Amniotic epithelial cell (primary cell): ENCODE data around the gene HOXD4.

Source experiments
- DNase-seq: peaks from one replicate; pipeline ENCODE4 v3.0.0-alpha.2; 2010; ENCODE audit warnings: low read depth

The HOXD4 gene

DNA sequence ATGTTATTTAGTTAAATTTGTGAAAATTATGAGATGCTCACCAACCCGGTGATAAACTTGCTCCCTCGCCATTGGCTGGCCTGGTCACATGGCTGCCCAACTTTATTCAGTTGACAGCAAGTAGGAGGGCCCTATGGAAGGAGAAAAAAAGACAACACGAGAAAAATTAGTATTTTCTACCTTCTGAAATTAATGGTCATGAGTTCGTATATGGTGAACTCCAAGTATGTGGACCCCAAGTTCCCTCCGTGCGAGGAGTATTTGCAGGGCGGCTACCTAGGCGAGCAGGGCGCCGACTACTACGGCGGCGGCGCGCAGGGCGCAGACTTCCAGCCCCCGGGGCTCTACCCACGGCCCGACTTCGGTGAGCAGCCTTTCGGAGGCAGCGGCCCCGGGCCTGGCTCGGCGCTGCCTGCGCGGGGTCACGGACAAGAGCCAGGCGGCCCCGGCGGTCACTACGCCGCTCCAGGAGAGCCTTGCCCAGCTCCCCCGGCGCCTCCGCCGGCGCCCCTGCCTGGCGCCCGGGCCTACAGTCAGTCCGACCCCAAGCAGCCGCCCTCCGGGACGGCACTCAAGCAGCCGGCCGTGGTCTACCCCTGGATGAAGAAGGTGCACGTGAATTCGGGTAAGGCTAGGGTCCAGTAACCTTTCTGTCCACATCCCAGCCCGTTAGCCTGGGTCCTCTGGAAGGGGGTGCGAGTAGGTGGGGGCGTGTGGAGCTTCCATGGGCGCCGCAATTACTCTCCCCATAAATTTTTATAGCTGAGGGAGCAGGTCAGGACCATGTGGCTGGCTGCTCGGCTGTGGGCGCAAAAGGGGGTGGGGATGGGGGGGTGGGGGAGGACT is at the start of gene HOXD4:
TSS of gene HOXD4 (plus strand) at position 109 of the 846 bp plus-strand sequence. CDS start at position 193, 84 bp downstream.
- no peak for DNase-seq

DNA sequence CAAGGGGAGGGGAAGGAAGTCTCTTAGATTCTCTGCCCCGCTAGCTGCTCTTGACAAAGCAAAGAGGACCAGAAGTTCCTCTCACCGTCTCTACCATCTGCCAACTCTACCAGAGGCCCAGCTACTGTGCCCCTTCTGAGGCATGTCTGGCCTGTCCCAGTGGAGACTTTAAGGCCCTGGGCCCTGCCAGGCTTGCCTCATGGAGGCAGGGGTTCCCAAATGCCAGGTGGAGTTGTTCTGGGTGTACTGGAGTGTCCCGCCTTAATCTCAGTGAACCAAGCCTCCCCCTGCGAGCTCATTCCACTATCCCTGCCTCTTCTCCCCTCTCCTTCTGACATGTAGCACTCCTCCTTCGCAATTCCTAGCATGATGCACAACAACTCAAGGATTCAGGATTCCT is 49.5 kb upstream of the HOXD4 start:
- DNase-seq, result no peak

DNA sequence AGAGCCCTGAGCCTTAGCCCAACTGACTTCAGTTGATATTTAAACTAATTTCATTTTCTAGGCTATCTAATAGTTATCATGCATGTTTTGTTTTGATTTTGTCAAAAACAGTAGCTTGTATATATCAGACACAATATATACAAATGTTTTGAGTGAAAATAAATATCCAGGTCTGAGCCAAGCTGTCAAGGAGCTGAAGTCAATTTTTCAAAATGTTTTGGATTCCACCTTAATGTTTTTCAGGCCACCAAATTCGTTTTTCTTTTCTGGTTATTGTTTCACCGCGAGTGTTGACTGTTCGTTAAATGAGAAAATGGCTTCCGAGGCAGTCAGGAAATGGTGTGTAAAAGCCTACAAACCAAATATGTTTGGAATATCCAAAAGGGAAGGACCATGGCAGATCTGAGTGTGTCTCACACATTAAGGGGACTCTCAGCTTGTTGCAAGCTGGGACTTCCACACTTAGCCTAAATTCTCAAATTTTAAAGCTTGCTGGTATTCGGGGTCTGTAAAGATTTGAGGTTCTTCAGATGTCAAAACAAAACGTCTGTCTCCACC is 49.0 kb upstream of the HOXD4 start:
- no peak for DNase-seq

DNA sequence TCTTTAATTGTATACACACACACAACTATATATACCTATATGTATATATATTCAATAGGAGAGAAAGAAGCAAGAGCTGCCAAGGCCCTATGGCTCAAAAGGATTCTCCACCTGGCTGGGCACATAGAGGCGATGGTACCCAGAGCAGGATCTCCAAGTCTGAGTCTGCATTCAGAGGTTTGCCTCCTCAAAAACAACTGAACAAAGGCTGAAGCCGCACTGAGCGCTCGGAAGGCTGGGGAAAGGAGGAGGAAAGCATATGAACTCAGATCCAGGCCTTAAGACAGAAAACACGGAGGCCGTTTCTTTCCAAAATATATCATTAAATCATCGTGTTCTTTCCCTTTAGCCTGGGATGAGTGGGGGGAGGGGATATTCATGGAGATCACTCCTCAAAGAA is 48.2 kb upstream of the HOXD4 start:
- DNase-seq, result no peak

DNA sequence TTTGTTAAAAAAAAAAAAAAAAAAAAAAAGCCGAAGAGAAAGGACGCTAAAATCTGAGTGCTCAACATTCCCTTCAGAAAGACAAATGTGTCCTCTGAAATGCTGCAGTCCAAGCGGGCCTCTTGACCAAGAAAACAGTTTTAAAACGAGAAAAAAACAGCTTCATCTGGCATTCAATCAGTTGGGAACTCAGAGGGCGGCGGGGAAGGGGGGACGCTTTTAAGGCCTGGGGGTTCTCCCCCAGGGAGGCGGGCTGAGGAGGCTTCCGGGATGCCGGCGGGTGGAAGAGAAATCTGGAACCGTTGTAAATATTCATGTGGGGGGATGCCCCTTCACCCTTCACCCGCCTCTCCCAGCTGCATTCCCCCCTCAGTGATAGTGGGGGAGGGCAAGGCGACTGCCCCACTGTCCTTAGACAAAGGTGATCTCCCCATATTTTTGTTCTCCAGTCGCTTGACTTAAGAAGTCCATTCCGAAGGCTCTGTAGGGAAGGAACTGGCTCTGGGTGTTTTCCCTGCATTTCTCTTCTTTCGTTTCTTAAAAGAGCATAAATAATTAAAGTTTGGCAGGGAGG is 47.5 kb upstream of the HOXD4 start:
- DNase-seq, result no peak

GRCh38 chr2:176104316-176105077 is 46.9 kb upstream of the HOXD4 start:
- DNase-seq, result peak; percentile 22

DNA sequence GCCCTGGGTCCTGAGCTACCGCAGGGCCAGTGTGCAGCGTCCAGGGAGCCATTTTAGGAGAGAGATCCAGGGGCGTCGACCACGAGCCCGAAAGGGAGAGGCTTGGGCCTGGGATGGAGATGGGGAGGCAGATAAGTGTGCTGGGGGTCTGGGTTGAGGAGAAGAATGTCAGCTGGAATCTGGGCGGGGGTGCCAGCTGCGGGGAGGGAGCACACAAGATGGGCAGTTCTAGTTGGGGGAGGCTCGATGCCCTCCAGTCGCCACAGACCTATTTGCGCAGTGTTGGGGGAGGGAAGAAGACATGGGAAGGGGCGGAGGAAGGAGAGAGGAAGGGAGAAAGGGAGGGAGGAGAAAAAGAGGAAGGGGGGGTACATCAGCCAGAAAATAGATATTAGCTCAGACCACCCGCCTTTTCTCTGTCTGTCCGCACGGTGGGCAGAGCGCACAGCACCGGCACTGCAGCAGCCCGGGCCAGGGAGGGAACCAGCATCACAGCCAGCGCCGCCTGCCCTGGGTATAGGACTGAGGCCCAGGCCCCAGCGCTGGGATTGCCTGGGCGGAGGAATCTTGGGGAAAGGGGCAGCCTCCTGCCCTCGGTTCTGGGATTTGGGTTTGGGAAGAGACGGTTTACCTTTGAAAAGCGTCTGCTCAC is 46.1 kb upstream of the HOXD4 start:
- DNase-seq, result no peak

DNA sequence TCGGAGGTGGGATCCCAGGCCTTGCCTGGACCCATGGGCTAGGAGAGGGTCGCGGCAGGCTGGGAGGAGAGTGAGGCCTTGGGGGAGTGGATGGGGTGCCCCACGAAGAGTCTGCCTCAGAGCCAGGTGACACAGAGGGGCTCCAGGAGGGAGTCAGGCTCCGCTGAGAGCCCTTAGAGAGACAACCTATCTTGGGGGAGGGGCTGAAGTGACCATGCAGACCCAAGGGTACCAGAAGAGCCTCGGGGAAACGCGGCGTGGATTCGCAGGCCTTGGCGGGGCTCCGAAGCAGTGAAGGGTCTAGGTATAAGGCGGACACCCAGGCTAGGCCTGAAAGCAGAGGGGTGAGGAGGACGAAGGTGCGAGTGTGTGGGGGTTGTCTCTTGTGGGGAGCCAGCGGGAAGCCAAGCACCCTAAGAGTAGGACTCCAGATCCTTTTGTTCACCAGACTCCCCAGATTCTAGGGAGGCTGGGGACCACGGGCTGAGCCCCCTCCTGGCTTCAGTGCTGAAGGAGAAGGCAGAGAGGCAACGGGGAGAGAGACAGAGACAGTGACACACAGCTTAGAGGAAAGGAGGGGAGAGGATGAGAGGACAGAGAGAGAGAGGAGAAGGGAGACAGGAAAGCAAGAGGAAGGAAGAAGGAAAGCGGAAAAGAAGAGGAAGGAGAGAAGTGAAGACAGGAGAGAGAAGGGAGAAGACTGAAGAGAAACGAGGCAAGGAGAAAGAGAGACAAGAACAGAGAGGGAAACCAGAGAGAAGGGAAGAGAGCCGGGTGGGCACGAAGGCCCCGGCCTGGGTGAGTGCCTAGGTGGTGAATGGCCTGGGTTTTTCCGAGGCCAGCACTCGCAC is 45.4 kb upstream of the HOXD4 start:
- no peak for DNase-seq

DNA sequence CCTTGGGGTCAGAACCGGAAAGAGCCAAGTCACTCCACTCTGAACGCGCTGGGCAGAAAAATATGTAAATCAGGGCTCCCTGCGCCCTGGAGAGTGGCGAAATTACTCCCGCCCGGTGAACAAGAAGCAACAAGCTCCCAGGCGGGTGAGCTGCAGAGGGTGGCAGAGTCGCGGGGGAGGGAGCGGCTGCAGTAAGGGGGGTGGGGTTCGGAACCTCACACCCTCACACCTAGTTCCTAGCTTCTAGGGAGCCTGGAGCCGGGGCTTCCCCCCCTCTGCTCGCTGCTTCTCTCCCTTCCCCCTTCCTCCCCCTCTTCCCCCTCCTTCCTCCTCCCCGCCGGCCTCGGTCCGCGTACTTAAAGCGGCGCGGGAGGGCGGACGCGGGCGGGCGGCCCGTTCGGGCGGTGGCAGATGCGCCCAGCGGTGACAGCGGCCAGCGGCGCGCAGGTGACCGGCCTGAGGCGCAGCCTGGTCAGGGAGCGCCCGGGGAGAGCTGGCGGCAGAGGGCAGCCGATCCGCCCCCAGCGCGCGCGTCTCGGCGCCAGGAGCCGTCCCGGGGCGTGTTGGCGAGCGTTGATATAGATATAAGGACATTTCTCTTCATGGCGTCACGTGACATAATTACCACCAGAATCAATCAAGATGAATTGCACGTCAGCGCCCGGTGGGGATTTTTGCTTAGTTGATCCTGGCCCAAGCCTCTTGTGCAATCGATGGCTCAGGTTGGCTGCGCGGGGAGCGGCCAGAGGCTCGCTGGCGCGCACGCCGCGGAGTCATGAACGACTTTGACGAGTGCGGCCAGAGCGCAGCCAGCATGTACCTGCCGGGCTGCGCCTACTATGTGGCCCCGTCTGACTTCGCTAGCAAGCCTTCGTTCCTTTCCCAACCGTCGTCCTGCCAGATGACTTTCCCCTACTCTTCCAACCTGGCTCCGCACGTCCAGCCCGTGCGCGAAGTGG is 44.5 kb upstream of the HOXD4 start, which contains the start of gene HOXD11:
TSS of gene HOXD11 (plus strand) at position 700 of the 959 bp plus-strand sequence. CDS start at position 776, 76 bp downstream.
- peak; percentile 25 for DNase-seq

- no peak for DNase-seq
Measured at GRCh38 chr2:176107731-176108181, 43.6 kb upstream of the HOXD4 start.

- no peak for DNase-seq
Measured at GRCh38 chr2:176109192-176109901, 42.0 kb upstream of the HOXD4 start.

- DNase-seq, result no peak
Measured at GRCh38 chr2:176109946-176110345, 41.4 kb upstream of the HOXD4 start.

DNA sequence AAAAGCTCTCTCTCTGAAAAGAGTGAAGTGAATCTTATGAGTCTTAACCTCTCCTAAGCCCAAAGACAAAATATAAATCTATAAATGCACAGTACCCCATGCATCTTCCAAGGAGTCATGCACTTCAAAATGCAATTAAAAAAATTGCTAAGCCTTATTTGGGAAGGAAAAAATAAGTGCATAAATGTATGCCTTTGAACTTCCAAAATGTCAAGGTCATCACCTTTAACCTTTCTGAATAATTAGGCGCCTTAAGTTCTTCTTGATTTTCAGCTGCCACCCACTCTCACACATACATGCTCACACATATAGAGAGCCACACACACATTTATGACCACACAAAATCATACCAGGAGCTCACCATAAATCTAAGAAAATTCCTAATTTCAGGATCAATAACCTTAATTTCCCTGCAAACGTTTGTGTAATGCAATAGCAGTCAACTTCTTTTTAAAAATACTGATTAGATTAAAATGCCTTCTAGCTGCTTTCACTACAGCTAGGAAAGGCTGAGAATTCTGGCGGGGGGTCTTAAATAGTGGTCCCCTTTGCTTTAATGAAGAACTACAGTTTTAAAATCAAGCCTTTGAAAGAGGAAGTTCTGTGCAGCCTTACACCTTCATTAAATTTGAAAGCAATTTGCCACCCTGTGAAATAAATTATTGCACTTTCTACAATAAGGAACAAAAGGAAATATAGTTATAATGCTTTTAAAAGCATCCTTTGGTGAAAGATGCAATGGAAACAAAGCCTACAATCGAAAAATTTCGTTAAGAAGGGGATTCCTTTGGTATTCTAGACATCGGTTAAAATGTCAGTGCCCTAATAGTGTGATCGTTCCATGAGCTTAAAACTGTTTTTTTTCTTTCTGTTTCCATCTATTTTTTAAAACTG is 40.7 kb upstream of the HOXD4 start:
- DNase-seq, result no peak

- DNase-seq, result peak; percentile 41
Measured at GRCh38 chr2:176111309-176111663, 40.1 kb upstream of the HOXD4 start.

DNA sequence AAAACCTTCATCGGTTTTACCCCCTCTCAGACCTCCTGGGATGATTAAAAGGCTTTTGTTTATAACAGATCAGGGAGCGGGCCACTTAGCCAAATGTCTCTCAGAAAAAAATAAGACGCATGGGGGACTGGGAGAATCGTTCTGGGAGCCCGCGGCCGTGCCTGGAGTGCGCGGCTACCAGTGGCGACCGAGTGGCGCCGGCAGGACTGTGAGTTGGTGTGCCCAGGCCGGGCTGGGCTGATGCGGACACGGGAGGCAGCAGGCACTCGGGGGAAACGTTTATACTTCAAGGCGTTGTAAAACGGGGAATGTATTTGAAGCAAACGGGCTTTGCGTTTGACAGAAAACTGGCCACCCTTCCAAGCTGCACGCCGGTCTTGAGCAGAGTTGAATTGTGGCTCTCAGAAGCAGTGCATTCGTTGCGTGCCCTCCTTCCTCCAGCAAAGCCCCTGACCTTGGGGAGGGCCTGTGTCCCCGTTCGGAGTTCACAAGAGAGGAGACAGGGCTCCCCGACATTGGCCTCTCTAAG is 39.4 kb upstream of the HOXD4 start:
- DNase-seq, result no peak

DNA sequence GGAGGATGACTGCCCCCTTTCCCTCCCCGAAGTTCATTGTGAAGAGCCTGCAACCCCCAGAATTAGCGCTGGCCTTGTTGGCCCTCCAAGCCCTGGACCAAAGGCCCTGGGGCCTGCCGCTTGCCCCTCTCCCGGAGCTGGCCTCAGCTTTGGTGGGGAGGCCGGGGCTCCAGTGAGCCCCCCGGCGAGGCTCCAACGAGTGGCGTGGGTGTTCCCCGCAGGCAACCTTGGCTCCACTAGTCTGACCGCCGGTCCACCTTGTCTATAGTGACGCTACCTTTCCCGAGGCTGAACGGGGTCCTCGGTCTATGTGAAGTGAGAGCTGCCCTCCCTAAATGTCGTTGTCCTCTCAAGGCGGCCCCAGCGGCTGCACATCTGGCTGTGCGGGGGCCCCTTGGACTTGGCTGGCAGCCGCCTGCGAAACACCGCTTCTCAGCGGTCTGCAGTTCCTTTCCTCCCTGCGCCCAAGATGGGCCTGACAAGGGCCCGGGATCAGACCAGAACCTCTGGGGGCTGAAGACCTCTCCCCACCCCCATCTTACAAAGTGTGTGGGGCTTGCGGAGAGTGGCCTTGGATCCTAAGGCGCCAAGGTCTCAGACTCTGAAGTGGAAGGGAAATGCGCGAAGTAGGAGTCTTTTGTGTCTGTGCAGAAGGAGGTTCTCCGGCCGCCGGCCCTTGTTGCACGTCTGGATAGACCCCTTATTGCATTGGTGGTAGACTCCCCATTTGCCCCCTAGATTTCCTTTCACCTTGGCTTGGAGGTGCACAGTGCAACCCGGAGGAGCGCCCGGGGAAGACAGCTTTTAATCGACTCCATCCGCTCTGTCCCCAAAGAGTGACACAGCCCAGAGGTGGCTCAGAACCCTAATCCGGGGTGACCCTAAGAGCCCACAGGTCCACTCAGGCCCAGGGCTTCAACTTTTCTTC is 38.7 kb upstream of the HOXD4 start:
- DNase-seq, result no peak
